GM21515 (cell line): Measurements from ENCODE around the gene MAN2A2.
"Not testable (repeated sequence)": the region's sequence is repeated elsewhere in the genome, so short reads cannot be mapped to it uniquely, and the experiment has no call there.

ENCODE experiments used
- ATAC-seq: cut with Tn5 transposase; IDR thresholded peaks from one replicate; pipeline ENCODE4 v1.9.1; 2021; ENCODE audit not compliant: unreplicated experiment

The MAN2A2 gene

GRCh38 chr15:90871139-90871715 lies 31.9 kb upstream of the MAN2A2 start:
- ATAC-seq, result no peak

GRCh38 chr15:90871716-90872485 lies 31.2 kb upstream of the MAN2A2 start:
- no peak for ATAC-seq

- no peak for ATAC-seq
Measured at GRCh38 chr15:90872486-90873184, 30.5 kb upstream of the MAN2A2 start.

- ATAC-seq, result no peak
Measured at GRCh38 chr15:90873488-90873997, 29.6 kb upstream of the MAN2A2 start.

- no peak for ATAC-seq
Measured at GRCh38 chr15:90873998-90874605, 29.0 kb upstream of the MAN2A2 start.

- not testable (repeated sequence) for ATAC-seq
Measured at GRCh38 chr15:90874986-90875385, 28.1 kb upstream of the MAN2A2 start.

- no peak for ATAC-seq
Measured at GRCh38 chr15:90875549-90875981, 27.5 kb upstream of the MAN2A2 start.

- no peak for ATAC-seq
Measured at GRCh38 chr15:90876046-90876445, 27.1 kb upstream of the MAN2A2 start.

GRCh38 chr15:90876512-90877170 lies 26.5 kb upstream of the MAN2A2 start:
- no peak for ATAC-seq

- ATAC-seq, result no peak
Measured at GRCh38 chr15:90877315-90877714, 25.8 kb upstream of the MAN2A2 start.

- no peak for ATAC-seq
Measured at GRCh38 chr15:90877996-90878395, 25.1 kb upstream of the MAN2A2 start.

- ATAC-seq, result no peak
Measured at GRCh38 chr15:90878660-90879059, 24.4 kb upstream of the MAN2A2 start.

- no peak for ATAC-seq
Measured at GRCh38 chr15:90879730-90880366, 23.3 kb upstream of the MAN2A2 start.

GRCh38 chr15:90880381-90881145 lies 22.5 kb upstream of the MAN2A2 start:
- no peak for ATAC-seq

GRCh38 chr15:90881181-90881977 lies 21.7 kb upstream of the MAN2A2 start:
- ATAC-seq, result no peak

GRCh38 chr15:90881978-90882721 lies 21.0 kb upstream of the MAN2A2 start:
- ATAC-seq, result no peak

GRCh38 chr15:90882781-90883525 lies 20.1 kb upstream of the MAN2A2 start:
- no peak for ATAC-seq
